Astrocyte of the spinal cord (primary cell): ENCODE data around the gene TMEM14C.

Experiments
- DNase-seq: peaks from one replicate; pipeline ENCODE4 v3.0.0; 2011; ENCODE audit warnings: low read depth, low spot score
- H3K4me3 ChIP-seq: 2 replicates; pipeline ENCODE4 v1.5.1; 2011; ENCODE audit warnings: low read depth, mild to moderate bottlenecking, low read length, moderate library complexity
- in situ Hi-C: cut with HindIII; loops from 2 replicates; pipeline ENCODE4 v1.10.0; 2017; ENCODE audit warnings: low sequenced_read_pairs
- TF ChIP-seq, protein P1 (sequence below): IDR thresholded peaks from 2 replicates; pipeline ENCODE4 v1.5.1; 2012; ENCODE audit warnings: low read depth, mild to moderate bottlenecking, low read length, inconsistent platforms

Gene TMEM14C

DNA sequence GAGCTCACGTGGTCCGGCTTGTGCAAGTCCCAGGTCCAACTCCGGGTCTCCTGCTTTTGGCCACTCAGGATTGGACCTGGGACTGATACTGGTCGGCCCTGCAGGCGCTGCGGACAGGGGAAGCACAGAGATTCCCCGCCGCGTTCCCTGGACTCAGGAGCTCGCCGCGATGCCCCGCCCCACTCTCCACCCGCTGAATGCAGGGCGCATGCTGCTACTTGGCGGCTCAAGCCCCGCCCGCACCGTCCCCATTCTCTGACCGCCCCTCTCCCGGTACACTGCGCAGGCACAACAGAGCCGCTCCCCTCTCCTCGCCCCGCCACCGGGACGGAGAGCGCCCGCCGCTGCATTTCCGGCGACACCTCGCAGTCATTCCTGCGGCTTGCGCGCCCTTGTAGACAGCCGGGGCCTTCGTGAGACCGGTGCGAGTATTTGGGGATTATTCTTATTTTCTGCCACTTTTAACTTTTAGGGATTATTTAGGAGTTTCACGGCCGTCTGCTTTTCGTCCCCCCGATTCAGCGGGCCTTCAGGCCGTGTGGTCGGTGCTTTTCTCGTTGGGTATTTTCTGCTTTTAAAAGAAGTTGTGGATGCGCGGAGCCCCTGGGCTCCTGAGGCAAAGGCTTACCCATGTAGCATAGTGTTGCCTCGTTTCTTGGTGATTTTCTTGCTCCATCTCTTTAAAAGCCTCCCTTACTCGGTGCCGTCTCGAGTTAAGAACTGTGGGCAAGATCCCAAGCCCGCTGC, at the start of gene TMEM14C:
Gene TMEM14C, plus strand, starts transcription at position 251 of the 747 bp plus-strand sequence. CDS start 1,544 bp downstream, outside the sequence.
- in situ Hi-C loops: no loop called here
- TF ChIP-seq, protein P1, sequence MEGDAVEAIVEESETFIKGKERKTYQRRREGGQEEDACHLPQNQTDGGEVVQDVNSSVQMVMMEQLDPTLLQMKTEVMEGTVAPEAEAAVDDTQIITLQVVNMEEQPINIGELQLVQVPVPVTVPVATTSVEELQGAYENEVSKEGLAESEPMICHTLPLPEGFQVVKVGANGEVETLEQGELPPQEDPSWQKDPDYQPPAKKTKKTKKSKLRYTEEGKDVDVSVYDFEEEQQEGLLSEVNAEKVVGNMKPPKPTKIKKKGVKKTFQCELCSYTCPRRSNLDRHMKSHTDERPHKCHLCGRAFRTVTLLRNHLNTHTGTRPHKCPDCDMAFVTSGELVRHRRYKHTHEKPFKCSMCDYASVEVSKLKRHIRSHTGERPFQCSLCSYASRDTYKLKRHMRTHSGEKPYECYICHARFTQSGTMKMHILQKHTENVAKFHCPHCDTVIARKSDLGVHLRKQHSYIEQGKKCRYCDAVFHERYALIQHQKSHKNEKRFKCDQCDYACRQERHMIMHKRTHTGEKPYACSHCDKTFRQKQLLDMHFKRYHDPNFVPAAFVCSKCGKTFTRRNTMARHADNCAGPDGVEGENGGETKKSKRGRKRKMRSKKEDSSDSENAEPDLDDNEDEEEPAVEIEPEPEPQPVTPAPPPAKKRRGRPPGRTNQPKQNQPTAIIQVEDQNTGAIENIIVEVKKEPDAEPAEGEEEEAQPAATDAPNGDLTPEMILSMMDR: no peak
- peak; percentile 99 for DNase-seq
- H3K4me3 ChIP-seq: peak within 1 kb of the TSS; percentile 58

DNA sequence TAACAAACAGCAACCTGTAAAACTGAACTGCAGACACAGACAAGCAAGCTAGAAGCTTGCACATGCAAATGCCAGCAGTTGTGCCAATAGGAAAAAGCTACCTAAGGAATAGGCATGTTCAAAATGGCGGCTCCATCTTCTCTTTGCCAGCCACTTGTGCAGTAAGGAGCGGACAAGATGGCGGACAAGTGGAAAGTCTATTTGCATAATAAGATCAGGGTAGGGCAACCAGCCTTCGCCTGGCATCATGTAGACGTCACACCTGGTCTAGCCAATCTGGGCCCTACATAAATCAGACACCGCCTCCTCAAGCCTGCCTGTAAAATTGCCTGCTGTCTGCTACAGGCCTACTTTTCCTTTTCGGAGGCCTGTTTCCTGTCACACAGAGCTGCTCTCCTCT, 46.5 kb upstream of the TMEM14C start:
- TF ChIP-seq, protein P1: no peak
- H3K4me3 ChIP-seq: no peak overlapping the region
- no peak for DNase-seq
- in situ Hi-C loops: no loop called here

DNA sequence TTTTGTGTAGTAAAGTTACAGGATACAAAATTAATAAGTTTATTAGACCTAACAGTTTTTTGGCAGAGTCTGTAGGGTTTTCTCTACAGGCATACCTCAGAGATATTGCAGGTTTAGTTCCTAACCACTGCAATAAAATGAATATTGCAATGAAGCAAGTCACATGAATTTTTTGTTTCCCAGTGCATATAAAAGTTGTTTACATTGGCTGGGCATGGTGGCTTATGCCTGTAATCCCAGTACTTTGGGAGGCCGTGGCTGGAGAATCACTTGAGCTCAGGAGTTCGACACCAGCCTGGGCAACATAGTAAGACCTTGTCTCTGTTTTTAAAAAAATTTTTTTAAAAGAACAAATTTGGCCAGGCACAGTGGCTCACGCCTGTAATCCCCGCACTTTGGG, 44.4 kb upstream of the TMEM14C start:
- no peak overlapping the region for H3K4me3 ChIP-seq
- no peak for DNase-seq
- in situ Hi-C loops: no loop called here
- TF ChIP-seq, protein P1: no peak

DNA sequence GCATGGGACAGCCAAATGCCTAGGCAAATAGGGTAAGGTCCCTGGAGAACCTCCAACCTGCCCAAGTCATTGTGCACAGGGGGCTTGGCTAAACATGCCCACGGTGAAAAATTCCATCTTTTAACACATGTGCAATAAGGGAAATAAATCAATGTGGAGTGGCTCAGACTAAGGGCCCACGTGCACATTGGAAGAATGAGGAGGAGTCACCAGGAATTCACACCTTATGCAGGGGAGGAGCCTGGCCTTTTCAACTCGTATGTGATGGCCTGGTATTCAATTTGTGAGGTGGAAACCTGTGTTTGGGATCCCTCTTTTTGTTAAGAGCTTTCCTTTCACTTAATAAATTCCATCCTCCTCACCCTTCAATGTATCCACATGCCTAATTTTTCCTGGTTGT, 41.1 kb upstream of the TMEM14C start:
- TF ChIP-seq, protein P1: no peak
- no peak overlapping the region for H3K4me3 ChIP-seq
- no peak for DNase-seq
- in situ Hi-C loops: no loop called here

DNA sequence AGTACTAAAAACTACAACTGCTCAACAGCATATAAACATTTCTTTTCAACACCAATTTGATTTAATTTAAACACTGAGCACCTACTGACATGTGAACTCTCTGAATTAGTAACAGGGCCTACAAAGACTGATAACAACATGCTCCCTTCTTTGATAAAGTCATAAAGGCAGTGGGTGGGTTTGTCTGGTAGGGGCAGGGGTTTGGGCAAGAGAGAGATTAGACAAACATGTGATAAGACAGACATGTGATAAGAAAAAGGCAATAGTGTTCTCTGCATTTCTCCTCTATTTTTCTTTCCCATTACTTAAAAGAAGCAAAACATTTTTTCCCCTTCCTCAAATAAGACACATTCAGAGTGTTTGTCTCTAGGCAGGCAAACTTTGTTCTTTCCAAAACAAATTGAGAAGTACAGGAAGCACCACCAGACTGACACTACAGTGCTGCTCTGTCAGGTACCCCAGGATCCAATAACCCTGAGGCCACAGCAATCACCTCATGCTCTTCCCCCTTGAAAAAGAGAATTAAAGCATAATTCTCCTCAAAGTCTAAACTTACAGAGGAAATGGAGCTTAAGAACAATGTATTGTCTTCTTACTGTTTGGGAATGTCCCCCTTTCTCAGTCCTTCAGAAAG, 40.4 kb upstream of the TMEM14C start:
- no peak for DNase-seq
- no peak overlapping the region for H3K4me3 ChIP-seq
- TF ChIP-seq, protein P1: no peak
- in situ Hi-C loops: no loop called here

DNA sequence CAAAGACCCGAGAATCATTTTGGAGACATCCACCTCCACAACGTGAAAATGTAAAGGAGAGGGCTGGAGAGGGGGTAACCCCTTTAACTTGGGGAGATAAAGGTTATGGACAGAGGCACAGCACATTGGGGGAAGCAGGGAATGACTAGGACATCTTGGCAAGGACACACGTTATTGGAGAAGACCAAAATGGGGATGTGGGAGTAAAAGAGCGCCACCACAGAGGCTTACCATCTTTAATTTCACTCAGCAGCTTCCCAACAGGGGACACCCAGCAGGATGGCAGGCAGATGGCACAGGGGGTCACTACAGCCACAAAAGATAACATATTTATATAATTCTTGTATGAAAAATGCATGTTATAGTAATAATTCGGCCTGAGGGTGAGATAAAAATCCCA, 38.3 kb upstream of the TMEM14C start:
- TF ChIP-seq, protein P1: no peak

More for the DNA sequence above, 38.3 kb upstream of the TMEM14C start:
- in situ Hi-C loops: no loop called here
- no peak for DNase-seq
- no peak overlapping the region for H3K4me3 ChIP-seq
